ENCODE data around the gene CLEC7A.

The CLEC7A gene

GRCh38 chr12:10170216-10170615, 40.2 kb upstream of the CLEC7A start:
- DNase-seq (ENCODE audit: low read depth) = peak; percentile 84
- H3K4me3 ChIP-seq (ENCODE audit: low read length) = no peak overlapping the region

GRCh38 chr12:10169104-10169503, 39.1 kb upstream of the CLEC7A start:
- peak overlapping the region; percentile 26 for H3K4me3 ChIP-seq (ENCODE audit: low read length)
- TF ChIP-seq CTCF (conservative IDR thresholded peaks at IDR 0.05; ENCODE audit: low read length) = no peak
- peak; percentile 85 for DNase-seq (ENCODE audit: low read depth)

More at GRCh38 chr12:10170216-10170615, 40.2 kb upstream of the CLEC7A start:
- TF ChIP-seq CTCF (conservative IDR thresholded peaks at IDR 0.05; ENCODE audit: low read length) = no peak

- no peak for TF ChIP-seq CTCF (conservative IDR thresholded peaks at IDR 0.05; ENCODE audit: low read length)
- no peak for DNase-seq (ENCODE audit: low read depth)
- H3K4me3 ChIP-seq (ENCODE audit: low read length) = no peak overlapping the region
These were observed 37.6 kb upstream of the CLEC7A start for GRCh38 chr12:10167599-10167998.

GRCh38 chr12:10165421-10165820, 35.4 kb upstream of the CLEC7A start:
- no peak for TF ChIP-seq CTCF (conservative IDR thresholded peaks at IDR 0.05; ENCODE audit: low read length)
- no peak overlapping the region for H3K4me3 ChIP-seq (ENCODE audit: low read length)
- DNase-seq (ENCODE audit: low read depth) = no peak

- no peak for TF ChIP-seq CTCF (conservative IDR thresholded peaks at IDR 0.05; ENCODE audit: low read length)
- no peak for DNase-seq (ENCODE audit: low read depth)
- H3K4me3 ChIP-seq (ENCODE audit: low read length) = no peak overlapping the region
These were observed 33.1 kb upstream of the CLEC7A start for GRCh38 chr12:10163084-10163483.

- no peak for TF ChIP-seq CTCF (conservative IDR thresholded peaks at IDR 0.05; ENCODE audit: low read length)
- DNase-seq (ENCODE audit: low read depth) = no peak
- no peak overlapping the region for H3K4me3 ChIP-seq (ENCODE audit: low read length)
These were observed 30.8 kb upstream of the CLEC7A start for GRCh38 chr12:10160617-10161385.

- no peak for DNase-seq (ENCODE audit: low read depth)
- H3K4me3 ChIP-seq (ENCODE audit: low read length) = no peak overlapping the region
- TF ChIP-seq CTCF (conservative IDR thresholded peaks at IDR 0.05; ENCODE audit: low read length) = no peak
These were observed 29.3 kb upstream of the CLEC7A start for GRCh38 chr12:10159280-10159679.

Data from AG10803 (cell line).